Stimulated activated CD8-positive, alpha-beta memory T cell treated with anti-CD3 and anti-CD28 coated beads, Interleukin-7, amount 100 ng/mL, for 1 hour (primary cell): ENCODE measurements around the gene KCNH6.

Source experiments
- DNase-seq, 2 donors: peaks; one replicate each; pipeline ENCODE4 v3.0.0-alpha.2; 2020; ENCODE audit warnings: low read depth in 2 of 2

KCNH6 gene

DNA sequence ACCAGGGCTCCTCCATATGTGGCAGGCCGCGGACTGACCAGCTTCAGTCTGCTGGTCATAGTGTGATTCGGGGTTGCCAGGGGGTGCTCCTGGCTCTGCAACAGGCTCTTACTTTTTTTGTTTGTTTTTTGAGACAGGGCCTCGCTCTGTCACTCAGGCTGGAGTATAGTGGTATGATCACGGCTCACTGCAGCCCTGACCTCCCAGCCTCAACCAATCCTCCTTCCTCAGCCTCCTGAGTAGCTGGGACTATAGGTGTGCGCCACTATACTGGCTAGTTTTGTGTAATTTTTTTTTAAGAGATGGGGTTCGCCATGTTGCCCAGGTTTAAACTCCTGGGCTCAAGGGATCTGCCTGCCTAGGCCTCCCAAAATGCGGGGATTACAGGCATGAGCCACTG, 11.8 kb upstream of the KCNH6 start:
- no peak for DNase-seq

- no peak for DNase-seq
These were observed 10.8 kb upstream of the KCNH6 start for GRCh38 chr17:63512388-63512787.

DNA sequence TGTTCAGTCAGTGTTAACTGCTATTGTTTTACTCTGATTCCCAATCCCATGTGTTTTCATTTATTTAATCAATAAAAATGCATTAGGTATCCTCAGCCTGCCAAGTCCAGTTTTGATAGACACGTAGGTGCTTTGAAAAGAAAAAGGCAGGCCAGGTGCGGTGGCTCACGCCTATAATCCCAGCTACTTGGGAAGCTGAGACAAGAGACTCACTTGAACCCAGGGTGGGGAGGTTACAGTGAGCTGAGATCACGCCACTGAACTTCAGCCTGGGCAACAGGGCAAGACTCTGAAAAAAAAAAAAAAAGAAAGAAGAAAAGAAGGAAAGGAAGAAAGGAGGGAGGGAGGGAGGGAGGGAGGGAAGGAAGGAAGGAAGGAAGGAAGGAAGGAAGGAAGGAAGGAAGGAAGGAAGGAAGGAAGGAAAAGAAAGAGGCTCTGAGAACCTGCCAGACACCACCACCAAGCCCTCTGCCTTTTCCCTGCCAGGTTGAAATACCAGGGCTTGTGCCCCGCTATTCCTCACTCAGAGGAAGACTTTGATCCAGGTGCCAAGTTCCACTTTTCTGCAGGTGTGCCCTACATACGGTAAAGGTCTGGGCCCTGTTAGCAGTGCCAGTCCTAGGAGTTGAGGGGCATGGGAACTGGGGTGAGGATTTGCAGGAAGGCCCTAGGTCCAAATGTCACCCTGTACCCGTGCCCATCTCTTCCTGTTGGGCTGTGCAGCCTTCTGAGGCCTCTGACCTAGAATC, 10.1 kb upstream of the KCNH6 start:
- DNase-seq: no peak

- DNase-seq: no peak
These were observed 8.7 kb upstream of the KCNH6 start for GRCh38 chr17:63514477-63514876.

- DNase-seq: no peak
These were observed 8.2 kb upstream of the KCNH6 start for GRCh38 chr17:63514974-63515373.

GRCh38 chr17:63515426-63515825, 7.7 kb upstream of the KCNH6 start:
- DNase-seq: no peak

DNA sequence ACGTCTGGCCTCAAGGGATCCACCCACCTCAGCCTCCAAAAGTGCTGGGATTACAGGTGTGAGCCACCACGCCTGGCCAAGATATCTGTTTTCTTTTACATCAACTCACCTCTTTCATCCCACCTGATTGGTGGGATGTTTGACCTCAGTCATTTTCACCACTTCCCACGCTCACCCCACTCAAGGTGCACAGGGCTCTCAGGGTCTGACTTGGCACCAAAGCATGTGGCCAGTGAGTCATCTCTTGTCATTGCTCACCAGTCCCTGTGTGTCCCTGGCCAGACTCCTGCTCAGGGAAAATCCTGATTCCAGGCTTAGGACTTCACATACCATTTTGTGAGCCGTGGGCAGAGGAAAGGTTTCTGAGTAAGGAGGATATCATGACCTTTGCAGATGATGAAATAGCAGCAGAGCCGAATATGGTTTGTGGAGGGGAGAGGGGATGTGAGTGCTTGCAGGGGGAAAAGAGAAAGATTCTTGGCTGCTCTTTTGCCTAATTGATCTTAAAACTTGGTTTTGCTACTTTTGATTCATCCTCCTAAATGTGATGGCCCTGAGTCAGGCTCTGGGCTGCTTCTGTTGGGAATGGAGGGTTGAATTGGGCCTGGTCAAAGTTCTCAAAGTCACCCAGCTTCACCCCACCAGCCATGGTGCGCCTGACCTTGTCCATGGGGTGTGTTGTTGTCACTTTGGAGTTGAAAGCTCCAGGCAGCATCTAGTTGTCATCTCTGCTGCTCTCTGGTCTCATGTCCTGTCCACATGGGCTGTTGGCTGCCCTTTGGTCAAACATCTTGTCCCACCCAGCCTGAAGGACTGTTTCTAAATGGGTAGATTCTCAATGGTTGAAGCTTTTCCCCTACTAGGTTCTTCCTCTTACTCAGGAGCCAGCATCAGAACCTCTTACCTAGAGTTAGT, 6.0 kb upstream of the KCNH6 start:
- DNase-seq: no peak

DNA sequence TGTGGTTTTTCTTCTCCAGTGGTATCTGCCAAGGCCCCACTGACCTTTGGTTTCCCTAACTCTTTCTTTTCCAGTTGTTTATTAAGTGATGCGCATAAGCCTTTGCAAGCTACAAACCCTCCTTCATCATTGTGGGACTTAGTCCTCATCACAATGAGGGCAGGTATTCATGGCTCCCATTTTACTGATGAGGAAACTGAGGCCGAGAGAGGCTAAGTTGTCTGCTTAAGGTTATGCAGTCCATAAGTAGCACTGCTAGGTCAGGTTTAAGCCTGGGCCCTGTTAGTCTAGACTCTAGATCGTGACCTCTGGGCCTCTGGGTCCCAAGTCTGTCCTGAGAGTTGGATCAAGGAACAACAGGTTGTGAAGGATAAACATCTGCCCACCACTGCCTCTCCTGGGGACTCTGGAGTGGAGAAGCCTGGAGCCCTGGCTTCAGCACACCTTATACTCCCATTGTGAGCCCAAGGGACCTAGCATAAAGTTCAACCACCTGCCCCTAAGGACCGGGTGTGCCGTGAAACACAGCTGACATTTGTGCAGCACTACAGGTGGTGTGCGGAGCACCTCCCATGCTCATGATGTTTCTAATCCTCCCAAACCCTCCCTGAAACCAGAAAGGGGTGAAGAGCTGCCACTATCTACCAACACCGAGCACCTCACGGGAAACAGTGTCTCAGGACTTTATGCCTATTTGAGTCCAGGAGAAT, 5.2 kb upstream of the KCNH6 start:
- DNase-seq: no peak

DNA sequence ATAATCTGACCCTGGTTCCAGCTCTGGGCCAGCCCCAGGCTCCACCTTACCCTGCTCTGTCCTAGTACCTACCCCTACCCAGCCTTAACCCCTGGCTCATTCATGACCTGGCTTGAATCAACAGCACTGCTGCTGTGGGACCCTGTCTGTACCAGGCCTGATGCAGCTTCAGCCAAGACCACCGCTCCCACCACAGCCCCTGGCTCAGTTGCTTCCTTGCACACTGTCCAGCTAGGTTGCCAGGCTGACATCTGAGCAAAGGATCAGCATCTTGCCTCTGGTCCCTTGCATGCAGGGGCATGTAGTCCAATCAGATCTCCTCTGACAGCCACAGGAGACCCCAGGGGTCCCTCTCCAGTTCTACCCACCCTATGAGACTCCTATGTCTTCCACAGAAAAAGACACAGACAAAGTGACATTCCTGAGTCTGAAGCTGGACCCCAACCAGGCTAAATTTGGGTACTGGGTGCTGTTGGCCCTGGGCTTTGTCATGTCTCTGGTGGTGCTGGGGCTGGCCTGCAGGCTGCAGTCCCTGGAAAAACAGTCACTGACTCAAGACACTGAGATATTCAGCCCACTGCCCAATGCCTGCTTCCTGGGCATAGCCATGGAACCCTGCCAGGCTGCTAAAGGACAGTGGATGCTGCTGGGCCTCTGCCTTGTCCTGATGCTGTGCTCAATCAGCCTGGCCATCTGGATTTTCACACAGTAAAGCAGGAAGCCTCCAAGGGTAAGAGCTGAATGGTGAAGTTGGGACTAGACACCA, 3.9 kb upstream of the KCNH6 start:
- DNase-seq: no peak

GRCh38 chr17:63519972-63520882, 2.9 kb upstream of the KCNH6 start:
- no peak for DNase-seq

GRCh38 chr17:63524051-63524450, 893 bp downstream of the KCNH6 start:
- DNase-seq: no peak

- DNase-seq: no peak
These were observed 2.2 kb downstream of the KCNH6 start for GRCh38 chr17:63525190-63525946.

DNA sequence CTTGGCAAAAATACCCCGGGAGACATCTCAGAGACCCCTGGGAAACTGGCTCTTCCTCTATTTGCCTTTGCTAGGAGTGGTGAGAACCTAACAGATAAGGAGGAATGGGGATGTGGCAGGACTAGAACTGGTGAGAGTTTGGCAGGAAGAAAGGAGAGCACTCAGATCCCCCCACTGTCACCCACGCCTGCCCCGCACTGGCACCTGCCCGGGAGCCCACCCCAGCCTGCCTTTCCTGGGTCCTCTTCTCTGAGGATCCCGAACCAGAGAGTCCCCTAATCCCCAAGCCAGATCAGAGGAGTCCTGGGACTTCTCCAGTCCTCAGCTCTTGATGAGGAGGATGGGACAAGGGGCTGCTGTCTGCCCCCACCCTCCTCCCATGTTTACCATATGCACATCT, 3.7 kb downstream of the KCNH6 start:
- DNase-seq: no peak

GRCh38 chr17:63528183-63528582, 5.0 kb downstream of the KCNH6 start:
- DNase-seq: no peak

- DNase-seq: no peak
These were observed 6.8 kb downstream of the KCNH6 start for GRCh38 chr17:63529711-63530556.

GRCh38 chr17:63530557-63531021, 7.4 kb downstream of the KCNH6 start:
- no peak for DNase-seq

DNA sequence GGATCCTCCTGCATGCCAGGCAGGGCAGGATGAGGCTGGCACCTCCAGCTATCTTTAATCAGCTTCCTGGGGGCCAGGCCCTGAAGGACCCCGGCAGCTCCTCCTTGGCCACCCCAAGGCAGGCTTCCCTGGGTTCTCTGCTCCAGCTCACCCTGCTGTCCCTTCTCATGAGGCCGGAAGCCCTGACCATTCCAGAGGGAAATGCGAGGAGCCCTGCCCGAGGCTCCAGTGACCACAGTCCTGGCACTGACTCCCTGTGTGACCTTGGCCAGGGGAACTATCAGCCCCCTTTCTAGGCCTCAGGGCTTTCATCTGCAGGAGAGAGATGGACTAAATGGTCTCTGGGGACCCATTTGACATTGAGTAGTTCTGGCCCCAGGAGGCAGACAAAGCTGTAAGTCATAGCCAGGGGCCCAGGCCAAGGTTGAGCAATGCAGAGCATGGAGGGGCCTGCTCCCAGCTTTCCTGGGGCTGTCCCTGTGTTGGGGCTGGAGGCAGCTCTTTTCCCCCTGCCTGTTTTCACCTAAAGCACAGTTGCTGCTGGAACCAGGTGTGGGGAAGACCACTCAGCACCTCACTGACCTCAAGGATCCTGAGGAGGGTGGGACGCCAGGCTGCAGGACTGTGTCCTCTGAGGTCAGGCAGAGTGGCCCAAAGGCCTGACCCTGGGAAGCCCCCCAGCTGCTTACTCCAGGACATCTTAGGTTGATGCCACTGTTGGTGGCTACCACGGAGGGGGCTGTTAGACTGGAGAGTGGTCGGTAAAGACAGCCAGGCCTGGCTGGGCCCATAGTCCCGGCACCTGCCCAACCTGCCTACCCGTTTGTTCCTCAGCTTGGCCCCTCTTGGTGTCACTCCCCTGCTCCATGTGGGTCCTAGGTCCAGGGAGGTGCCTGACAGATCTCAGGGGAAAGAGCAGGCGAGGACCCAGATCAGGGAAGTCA, 8.1 kb downstream of the KCNH6 start:
- DNase-seq: no peak
